ENCODE results near the gene SYT15.
"Not testable (repeated sequence)": the region's sequence is repeated elsewhere in the genome, so short reads cannot be mapped to it uniquely, and the experiment has no call there.

DNA sequence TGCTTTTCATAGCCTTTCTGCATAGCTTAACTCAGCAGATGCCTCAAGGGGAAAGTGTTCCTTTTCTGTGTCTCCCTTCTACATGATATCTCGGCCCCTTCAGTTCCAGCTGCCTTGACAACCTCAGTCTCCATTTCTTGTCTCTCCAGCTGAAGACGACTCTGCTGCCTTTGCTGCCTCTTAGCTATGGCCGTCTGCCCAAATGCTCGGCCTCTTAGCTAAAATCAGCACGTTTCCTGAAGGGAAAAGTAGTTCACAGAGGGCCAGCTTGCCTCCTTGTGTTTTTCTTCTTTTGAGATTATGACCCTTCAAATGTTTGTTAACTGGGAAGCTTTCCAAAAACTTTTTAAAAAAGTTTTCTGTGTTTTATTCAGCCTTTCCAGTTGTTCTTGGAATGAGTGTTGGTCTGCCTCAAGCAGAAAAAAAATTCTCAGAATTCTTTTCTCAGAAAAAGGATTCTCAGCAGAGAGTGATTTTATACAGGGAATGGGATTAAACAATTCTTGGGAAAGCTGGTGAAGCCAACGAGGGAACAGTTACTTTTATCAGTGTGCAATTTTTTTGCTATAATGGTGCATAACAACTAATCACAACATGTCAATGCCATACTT lies 15.6 kb downstream of the SYT15 start:
- TF ChIP-seq, protein P1, sequence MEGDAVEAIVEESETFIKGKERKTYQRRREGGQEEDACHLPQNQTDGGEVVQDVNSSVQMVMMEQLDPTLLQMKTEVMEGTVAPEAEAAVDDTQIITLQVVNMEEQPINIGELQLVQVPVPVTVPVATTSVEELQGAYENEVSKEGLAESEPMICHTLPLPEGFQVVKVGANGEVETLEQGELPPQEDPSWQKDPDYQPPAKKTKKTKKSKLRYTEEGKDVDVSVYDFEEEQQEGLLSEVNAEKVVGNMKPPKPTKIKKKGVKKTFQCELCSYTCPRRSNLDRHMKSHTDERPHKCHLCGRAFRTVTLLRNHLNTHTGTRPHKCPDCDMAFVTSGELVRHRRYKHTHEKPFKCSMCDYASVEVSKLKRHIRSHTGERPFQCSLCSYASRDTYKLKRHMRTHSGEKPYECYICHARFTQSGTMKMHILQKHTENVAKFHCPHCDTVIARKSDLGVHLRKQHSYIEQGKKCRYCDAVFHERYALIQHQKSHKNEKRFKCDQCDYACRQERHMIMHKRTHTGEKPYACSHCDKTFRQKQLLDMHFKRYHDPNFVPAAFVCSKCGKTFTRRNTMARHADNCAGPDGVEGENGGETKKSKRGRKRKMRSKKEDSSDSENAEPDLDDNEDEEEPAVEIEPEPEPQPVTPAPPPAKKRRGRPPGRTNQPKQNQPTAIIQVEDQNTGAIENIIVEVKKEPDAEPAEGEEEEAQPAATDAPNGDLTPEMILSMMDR (IDR thresholded peaks at IDR 0.05; ENCODE audit: low read length) = not testable (repeated sequence)
- not testable (repeated sequence) for TF ChIP-seq EZH2phosphoT487 (IDR thresholded peaks at IDR 0.05; ENCODE audit: low read length)

All from MM.1S (cell line).